ENCODE measurements around the gene AIG1.

- TF ChIP-seq LEF1 (IDR thresholded peaks at IDR 0.05; ENCODE audit: borderline replicate concordance) (no peak), TARDBP (IDR thresholded peaks at IDR 0.05) (no peak), SP1 (IDR thresholded peaks at IDR 0.05) (no peak), ELF4 (IDR thresholded peaks at IDR 0.05) (no peak), NFRKB (IDR thresholded peaks at IDR 0.05) (no peak)
Observed at GRCh38 chr6:143323729-143324470, 263.2 kb downstream of the AIG1 start.
